Measurements from ENCODE around the gene KCTD14.

DNA sequence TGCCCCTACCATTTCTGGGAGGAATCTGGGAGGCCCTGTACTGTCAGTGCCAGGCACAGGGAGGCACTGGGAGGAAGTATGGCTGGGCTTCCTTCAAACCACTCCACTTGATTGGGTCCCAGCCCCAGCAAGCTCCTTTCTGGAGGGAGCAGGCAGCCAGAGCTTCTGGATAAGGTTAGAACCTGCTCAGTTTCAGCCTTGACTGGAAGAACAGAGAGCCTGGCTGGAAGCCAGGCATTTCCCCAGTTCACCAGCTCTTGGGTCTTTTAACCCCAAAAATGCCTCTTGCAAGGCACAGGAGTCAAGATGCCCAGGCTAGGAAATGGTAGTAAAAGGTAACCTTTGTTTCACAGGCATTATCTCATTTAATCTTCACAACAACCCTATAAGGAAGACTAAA lies 9.0 kb upstream of the KCTD14 start:
- TF ChIP-seq, protein P1, sequence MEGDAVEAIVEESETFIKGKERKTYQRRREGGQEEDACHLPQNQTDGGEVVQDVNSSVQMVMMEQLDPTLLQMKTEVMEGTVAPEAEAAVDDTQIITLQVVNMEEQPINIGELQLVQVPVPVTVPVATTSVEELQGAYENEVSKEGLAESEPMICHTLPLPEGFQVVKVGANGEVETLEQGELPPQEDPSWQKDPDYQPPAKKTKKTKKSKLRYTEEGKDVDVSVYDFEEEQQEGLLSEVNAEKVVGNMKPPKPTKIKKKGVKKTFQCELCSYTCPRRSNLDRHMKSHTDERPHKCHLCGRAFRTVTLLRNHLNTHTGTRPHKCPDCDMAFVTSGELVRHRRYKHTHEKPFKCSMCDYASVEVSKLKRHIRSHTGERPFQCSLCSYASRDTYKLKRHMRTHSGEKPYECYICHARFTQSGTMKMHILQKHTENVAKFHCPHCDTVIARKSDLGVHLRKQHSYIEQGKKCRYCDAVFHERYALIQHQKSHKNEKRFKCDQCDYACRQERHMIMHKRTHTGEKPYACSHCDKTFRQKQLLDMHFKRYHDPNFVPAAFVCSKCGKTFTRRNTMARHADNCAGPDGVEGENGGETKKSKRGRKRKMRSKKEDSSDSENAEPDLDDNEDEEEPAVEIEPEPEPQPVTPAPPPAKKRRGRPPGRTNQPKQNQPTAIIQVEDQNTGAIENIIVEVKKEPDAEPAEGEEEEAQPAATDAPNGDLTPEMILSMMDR (IDR thresholded peaks at IDR 0.05), result no peak
- no peak for TF ChIP-seq POLR2A (IDR thresholded peaks at IDR 0.05)

All from adrenal gland (tissue), 5 donors.